OCI-LY1 (cell line): ENCODE results near the gene GATAD1.

Experiments used
- CTCF ChIP-seq: fragments of 200-600 bp; sonication (generic), shearing (Covaris generic); IDR thresholded peaks from 2 replicates; pipeline ENCODE4 v1.5.1; 2017; ENCODE audit warnings: mild to moderate bottlenecking, antibody characterized with exemption, low read length, moderate library complexity, mixed read lengths
- EZH2 ChIP-seq: fragments of 200-600 bp; sonication (generic), shearing (Covaris generic); IDR thresholded peaks from 2 replicates; pipeline ENCODE4 v1.8.0; 2017; ENCODE audit warnings: borderline replicate concordance, mixed run types, mild to moderate bottlenecking, antibody characterized with exemption, low read length, moderate library complexity, mixed read lengths

DNA sequence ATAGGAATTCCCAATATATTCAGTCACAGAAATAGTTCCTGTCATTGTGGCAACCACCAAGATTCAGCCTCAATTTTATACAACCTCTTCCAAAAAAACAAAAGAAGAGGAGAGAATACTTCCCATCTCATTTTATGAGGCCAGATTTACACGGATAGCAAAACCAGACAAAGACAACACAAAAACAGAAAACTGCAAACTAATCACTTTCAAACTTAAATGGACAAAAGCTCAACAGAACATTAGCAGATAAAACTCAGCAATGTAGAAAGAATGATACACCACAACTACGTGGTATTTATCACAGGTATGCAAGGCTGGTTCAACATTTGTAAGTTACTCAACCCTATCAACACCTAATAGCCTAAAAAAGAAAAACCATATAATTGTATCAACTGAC lies 59.1 kb downstream of the GATAD1 start:
- TF ChIP-seq CTCF (no peak), EZH2 (no peak)
